Measurements from ENCODE around the gene ANAPC4. TPM values are rescaled to one million over a fixed set of nuclear protein-coding genes. Genes with fewer than 3 reads are reported as not detected.

ANAPC4 gene
- total and polyA plus RNA-seq, 2 of the 8 experiments (the other 6 are each of a cell fraction or from before 2014, with no cell fraction given): 8.7 to 31.6 TPM

GRCh38 chr4:25403699-25404098, 26.6 kb downstream of the ANAPC4 start:
- H3K9ac ChIP-seq (replicated peaks in 1 of 4; ENCODE audit: extremely low read depth in 1 of 4, low read depth in 3 of 4, low read length in 3 of 4): no peak overlapping the region
- no peaks in the 10 kb centered on the region for H3K23me2 ChIP-seq (ENCODE audit: low read depth, low read length)
- H3K9me3 ChIP-seq (ENCODE audit: insufficient read depth in 2 of 2, low read depth in 1 of 2, low read length in 1 of 2): no peaks in the 10 kb centered on the region
- H3K4ac ChIP-seq (replicated peaks; ENCODE audit: insufficient read length, low read depth, low read length): no peak overlapping the region
- H3K4me1 ChIP-seq (replicated peaks in 1 of 4; ENCODE audit: control insufficient read depth in 3 of 4, insufficient read depth in 4 of 4, low read length in 3 of 4): no peaks in the 10 kb centered on the region
- no peak overlapping the region for H3K23ac ChIP-seq (ENCODE audit: insufficient read length)
- H3K27me3 ChIP-seq (replicated peaks in 1 of 4; ENCODE audit: control insufficient read depth in 3 of 4, extremely low read depth in 1 of 4, insufficient read depth in 3 of 4, low read length in 3 of 4): no peaks in the 10 kb centered on the region
- H3K18ac ChIP-seq (ENCODE audit: extremely low read depth, low read length): no peak overlapping the region
- CTCF ChIA-PET (ENCODE audit: partially characterized antibody): interaction anchor here (0.6 kb wide), 1 partner anchor 128 kb away, joined by 4 read pairs; no protein-coding TSS in a partner anchor
- no peak overlapping the region for H3K4me2 ChIP-seq (ENCODE audit: insufficient read depth in 1 of 2, low read depth in 2 of 2, low read length in 2 of 2)
- DNase-seq (ENCODE audit: low read depth in 1 of 2, low spot score in 2 of 2): no peak
- H3K14ac ChIP-seq (ENCODE audit: insufficient read length): no peak overlapping the region
- H3K27ac ChIP-seq (ENCODE audit: low read depth, low read length): no peak overlapping the region
- no peaks in the 10 kb centered on the region for H3K79me2 ChIP-seq (ENCODE audit: control insufficient read depth in 1 of 2, insufficient read depth in 2 of 2, low read length in 2 of 2)
- H3K36me3 ChIP-seq (ENCODE audit: control insufficient read depth in 2 of 4, insufficient read depth in 4 of 4, low read length in 3 of 4): peaks cover 2 to 65% (median 21%) of the 10 kb centered on the region in 4 experiments; a peak in 7 of 8 replicates
- no peak overlapping the region for H3K56ac ChIP-seq (replicated peaks; ENCODE audit: insufficient read length, low read depth, low read length)
- H4K20me1 ChIP-seq (replicated peaks in 1 of 2; ENCODE audit: control insufficient read depth in 1 of 2, insufficient read depth in 2 of 2, low read length in 2 of 2): peaks cover 0 to 2% of the 10 kb centered on the region in 2 experiments
- no peak overlapping the region for H2AFZ ChIP-seq (ENCODE audit: low read length)
- H2BK20ac ChIP-seq (ENCODE audit: low read length): no peak overlapping the region
- no peak overlapping the region for H3K4me3 ChIP-seq (ENCODE audit: extremely low read depth in 1 of 4, insufficient read depth in 2 of 4, low read depth in 3 of 4, low read length in 4 of 4)
- no peaks in the 10 kb centered on the region; the same call in 1 of the 2 replicates for H3K79me1 ChIP-seq (ENCODE audit: low read depth, low read length)
- H4K5ac ChIP-seq (ENCODE audit: insufficient read length, low read depth, low read length): no peak overlapping the region
- no peak overlapping the region for H4K8ac ChIP-seq (ENCODE audit: extremely low read depth, insufficient read depth, low read length)
- no peak overlapping the region for H2BK15ac ChIP-seq (ENCODE audit: low read length)
- no peak overlapping the region for H4K91ac ChIP-seq (replicated peaks; ENCODE audit: insufficient read length, low read length)
- POLR2A ChIA-PET (ENCODE audit: partially characterized antibody): no interaction called here
- no peak for FAIRE-seq
- no peak overlapping the region for H2BK12ac ChIP-seq (ENCODE audit: low read depth, low read length)
- no peak overlapping the region for H2BK120ac ChIP-seq (replicated peaks; ENCODE audit: low read depth, low read length)
- no peak overlapping the region for H2AK5ac ChIP-seq (ENCODE audit: low read depth, low read length)
- no peak overlapping the region for H2BK5ac ChIP-seq (ENCODE audit: low read depth, low read length)
- TF ChIP-seq YY1 (IDR thresholded peaks at IDR 0.05; ENCODE audit: low read depth, low read length) (no peak), SUZ12 (IDR thresholded peaks at IDR 0.05; ENCODE audit: low read length) (no peak), GABPA (IDR thresholded peaks at IDR 0.05; ENCODE audit: borderline replicate concordance, insufficient read depth, low read length) (no peak), ATF2 (IDR thresholded peaks at IDR 0.05; ENCODE audit: low read length) (no peak), POLR2A (IDR thresholded peaks at IDR 0.05; ENCODE audit: control extremely low read depth in 1 of 2, low read depth in 2 of 2, low read length in 2 of 2) (no peak), PHF8 (conservative IDR thresholded peaks at IDR 0.05; ENCODE audit: low read depth, low read length) (no peak), TBP (IDR thresholded peaks at IDR 0.05; ENCODE audit: low read depth, low read length) (no peak), RFX5 (IDR thresholded peaks at IDR 0.05; ENCODE audit: borderline replicate concordance, low read depth, low read length) (no peak), POLR2AphosphoS5 (IDR thresholded peaks at IDR 0.05; ENCODE audit: low read depth, low read length) (no peak), EZH2 (IDR thresholded peaks at IDR 0.05; ENCODE audit: low read depth, low read length, severe bottlenecking) (no peak), GTF2F1 (IDR thresholded peaks at IDR 0.05; ENCODE audit: borderline replicate concordance, low read depth, low read length) (no peak), HDAC2 (IDR thresholded peaks at IDR 0.05; ENCODE audit: borderline replicate concordance in 1 of 2, low read depth in 2 of 2, low read length in 2 of 2) (no peak), BACH1 (IDR thresholded peaks at IDR 0.05; ENCODE audit: low read length) (no peak), RXRA (IDR thresholded peaks at IDR 0.05; ENCODE audit: insufficient read depth, low read depth, low read length) (no peak)

Data from H1 (cell line).